Colonic mucosa (tissue), 4 donors: Measurements from ENCODE around the gene TNS4. TPM values are rescaled to one million over a fixed set of nuclear protein-coding genes. Genes with fewer than 3 reads are reported as not detected.

Experiments used
- DNase-seq: peaks from one replicate; pipeline ENCODE4 v3.0.0-alpha.2; 2020
- H3K27ac ChIP-seq: fragments of 200-600 bp; one replicate; pipeline ENCODE4 v1.8.0; 2021
- H3K27me3 ChIP-seq: fragments of 200-600 bp; one replicate; pipeline ENCODE4 v1.8.0; 2021
- H3K36me3 ChIP-seq: fragments of 200-600 bp; one replicate; pipeline ENCODE4 v1.8.0; 2021
- H3K4me1 ChIP-seq: fragments of 200-600 bp; one replicate; pipeline ENCODE4 v1.8.0; 2021; ENCODE audit warnings: mild to moderate bottlenecking
- H3K4me3 ChIP-seq: fragments of 200-600 bp; one replicate; pipeline ENCODE4 v1.8.0; 2021
- H3K9ac ChIP-seq, 2 donors: one replicate each; pipeline ENCODE4 v1.7.0; 2013; ENCODE audit warnings: control low read depth in 2 of 2, low read depth in 2 of 2, low read length in 2 of 2
- H3K9me3 ChIP-seq: fragments of 200-600 bp; one replicate; pipeline ENCODE4 v1.8.0; 2021
- intact Hi-C: fragments of 100-400 bp; cut with DNase I; formaldehyde crosslinking; loops from one replicate; pipeline ENCODE4 v1.14.1; 2022
- total RNA-seq, 2 donors: library from RNA; stranded (reverse); fragmentation: NEBNext Ultra II Directional in 1 of 2; extraction: Animal tissue kit (Norgen Biotek cat#: 25700) in 1 of 2; gene quantifications; one replicate each; pipeline ENCODE4 v1.2.1, GENCODE V29; 2021
- TF ChIP-seq, protein P1 (sequence below): fragments of 200-600 bp; IDR thresholded peaks from one replicate; pipeline ENCODE4 v1.8.0; 2022; ENCODE audit warnings: antibody characterized with exemption, mild to moderate bottlenecking
- donor health status: healthy.
- donor health status: DM: no; HTN: no; CAD: no.
- donor health status: DM: no; HTN: no; CAD: no.

The TNS4 gene
- total RNA-seq, 2 donors from 2014 or later = 8.8 to 20.4 TPM

DNA sequence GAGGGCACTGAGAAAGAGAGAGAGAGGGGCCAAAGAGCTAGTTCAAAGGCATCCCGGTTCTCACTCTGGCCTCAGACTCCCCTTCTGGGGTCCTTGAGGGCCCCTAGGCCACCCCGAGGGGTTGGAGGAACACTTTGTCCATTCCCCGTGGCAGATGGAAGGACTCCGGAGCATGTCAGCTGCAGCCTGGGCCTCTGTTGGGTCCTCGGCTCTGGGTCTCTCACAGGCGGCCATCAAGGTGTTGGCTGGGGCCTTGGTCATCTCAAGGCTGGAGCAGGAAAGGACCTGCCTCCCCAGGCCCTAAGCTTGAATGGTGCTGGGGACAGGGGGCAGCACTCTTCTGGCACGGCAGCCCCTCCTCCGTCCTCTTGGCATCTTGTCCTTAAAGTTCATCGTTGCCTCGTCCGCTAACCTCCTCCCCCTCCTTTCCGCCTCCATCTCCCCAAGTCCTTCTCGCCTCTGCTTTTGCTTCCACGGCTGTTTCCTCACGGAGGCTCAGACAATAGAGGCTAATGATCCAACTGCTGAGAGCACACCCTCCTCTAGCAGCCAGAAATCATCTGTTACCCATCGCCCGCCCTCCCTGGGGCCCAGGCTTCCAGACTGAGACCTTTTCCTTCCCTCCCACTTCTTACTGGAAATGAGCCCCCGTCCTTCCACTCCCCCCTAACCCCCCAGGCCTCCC is 40.6 kb upstream of the TNS4 start:
- H3K4me1 ChIP-seq = no peaks in the 10 kb centered on the region
- DNase-seq = no peak
- H3K36me3 ChIP-seq = no peaks in the 10 kb centered on the region
- TF ChIP-seq, protein P1, sequence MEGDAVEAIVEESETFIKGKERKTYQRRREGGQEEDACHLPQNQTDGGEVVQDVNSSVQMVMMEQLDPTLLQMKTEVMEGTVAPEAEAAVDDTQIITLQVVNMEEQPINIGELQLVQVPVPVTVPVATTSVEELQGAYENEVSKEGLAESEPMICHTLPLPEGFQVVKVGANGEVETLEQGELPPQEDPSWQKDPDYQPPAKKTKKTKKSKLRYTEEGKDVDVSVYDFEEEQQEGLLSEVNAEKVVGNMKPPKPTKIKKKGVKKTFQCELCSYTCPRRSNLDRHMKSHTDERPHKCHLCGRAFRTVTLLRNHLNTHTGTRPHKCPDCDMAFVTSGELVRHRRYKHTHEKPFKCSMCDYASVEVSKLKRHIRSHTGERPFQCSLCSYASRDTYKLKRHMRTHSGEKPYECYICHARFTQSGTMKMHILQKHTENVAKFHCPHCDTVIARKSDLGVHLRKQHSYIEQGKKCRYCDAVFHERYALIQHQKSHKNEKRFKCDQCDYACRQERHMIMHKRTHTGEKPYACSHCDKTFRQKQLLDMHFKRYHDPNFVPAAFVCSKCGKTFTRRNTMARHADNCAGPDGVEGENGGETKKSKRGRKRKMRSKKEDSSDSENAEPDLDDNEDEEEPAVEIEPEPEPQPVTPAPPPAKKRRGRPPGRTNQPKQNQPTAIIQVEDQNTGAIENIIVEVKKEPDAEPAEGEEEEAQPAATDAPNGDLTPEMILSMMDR = no peak
- H3K27ac ChIP-seq = peak overlapping the region; percentile 75
- intact Hi-C loops = no loop called here
- no peaks in the 10 kb centered on the region for H3K27me3 ChIP-seq
- no peaks in the 10 kb centered on the region for H3K9me3 ChIP-seq
- no peak overlapping the region for H3K4me3 ChIP-seq
- H3K9ac ChIP-seq = peak overlapping the region; percentile 47 to 60

DNA sequence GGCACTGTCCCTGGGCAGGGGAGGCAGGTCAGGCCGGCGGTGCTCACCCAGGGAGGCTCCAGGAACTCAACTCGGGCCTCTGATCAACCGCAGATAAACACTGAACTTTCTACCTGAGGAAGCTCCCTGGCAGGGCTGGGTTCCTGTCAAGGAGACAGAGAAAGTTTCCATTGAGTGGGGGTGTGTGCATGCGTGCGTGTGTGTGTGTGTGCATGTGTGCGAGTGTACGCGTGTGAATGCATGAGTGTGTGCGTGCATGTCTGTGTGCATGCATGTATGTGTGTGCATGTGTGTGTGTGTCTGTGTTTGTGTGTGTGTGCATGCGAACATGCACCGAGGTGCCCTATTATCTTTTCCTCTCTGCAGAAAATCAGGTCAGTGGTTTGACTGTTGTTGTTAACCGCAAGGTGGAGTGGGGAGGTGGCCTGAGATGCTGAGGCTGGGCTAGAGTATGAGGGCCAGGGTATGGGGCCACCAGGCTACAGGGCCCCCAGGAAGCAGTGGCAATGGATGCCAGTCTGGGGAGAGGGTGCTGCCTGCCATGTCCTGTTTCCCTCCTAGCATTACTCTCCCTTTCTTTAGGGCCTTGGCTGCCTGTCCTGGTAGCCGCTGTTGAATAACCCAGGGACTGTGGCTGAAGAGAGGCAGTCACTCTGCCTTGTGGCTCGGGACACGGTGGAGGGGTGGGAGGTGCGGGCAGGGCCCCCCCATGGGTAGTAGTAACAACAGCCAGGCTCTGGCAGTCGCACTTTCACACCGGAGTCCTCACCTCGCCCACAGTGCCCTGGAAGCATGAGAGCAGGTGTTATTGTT is 39.8 kb upstream of the TNS4 start:
- H3K27ac ChIP-seq = peak overlapping the region; percentile 75
- intact Hi-C loops = no loop called here
- H3K4me3 ChIP-seq = no peak overlapping the region
- DNase-seq = no peak
- H3K27me3 ChIP-seq = no peaks in the 10 kb centered on the region
- TF ChIP-seq, protein P1 = no peak
- peak overlapping the region; percentile 47 to 60 for H3K9ac ChIP-seq
- H3K9me3 ChIP-seq = no peaks in the 10 kb centered on the region
- H3K36me3 ChIP-seq = no peaks in the 10 kb centered on the region
- H3K4me1 ChIP-seq = no peaks in the 10 kb centered on the region

DNA sequence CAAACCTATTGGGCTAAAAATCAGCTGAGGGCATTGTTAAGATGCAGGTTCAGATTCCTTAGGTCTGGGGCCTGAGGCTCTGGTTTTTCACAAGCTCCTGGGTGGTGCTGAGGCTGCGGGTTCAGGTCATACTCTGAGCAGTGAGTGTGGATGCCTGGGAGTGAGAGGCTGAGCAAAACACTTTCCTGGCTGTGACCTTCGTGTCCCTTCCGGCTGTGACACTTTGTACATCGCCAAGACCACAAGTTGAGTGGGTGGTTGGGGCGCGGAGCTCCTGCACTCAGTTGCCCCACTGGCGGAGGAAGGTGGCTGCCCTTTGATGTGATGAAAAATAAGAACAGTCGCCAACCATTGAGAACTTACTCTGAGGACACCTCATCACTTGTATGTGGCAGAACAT is 39.0 kb upstream of the TNS4 start:
- no peak overlapping the region for H3K27ac ChIP-seq
- TF ChIP-seq, protein P1 = no peak
- H3K36me3 ChIP-seq = no peaks in the 10 kb centered on the region
- no peak overlapping the region for H3K9ac ChIP-seq
- H3K4me3 ChIP-seq = no peak overlapping the region
- H3K27me3 ChIP-seq = no peaks in the 10 kb centered on the region
- H3K9me3 ChIP-seq = no peaks in the 10 kb centered on the region
- intact Hi-C loops = no loop called here
- DNase-seq = no peak
- no peaks in the 10 kb centered on the region for H3K4me1 ChIP-seq

DNA sequence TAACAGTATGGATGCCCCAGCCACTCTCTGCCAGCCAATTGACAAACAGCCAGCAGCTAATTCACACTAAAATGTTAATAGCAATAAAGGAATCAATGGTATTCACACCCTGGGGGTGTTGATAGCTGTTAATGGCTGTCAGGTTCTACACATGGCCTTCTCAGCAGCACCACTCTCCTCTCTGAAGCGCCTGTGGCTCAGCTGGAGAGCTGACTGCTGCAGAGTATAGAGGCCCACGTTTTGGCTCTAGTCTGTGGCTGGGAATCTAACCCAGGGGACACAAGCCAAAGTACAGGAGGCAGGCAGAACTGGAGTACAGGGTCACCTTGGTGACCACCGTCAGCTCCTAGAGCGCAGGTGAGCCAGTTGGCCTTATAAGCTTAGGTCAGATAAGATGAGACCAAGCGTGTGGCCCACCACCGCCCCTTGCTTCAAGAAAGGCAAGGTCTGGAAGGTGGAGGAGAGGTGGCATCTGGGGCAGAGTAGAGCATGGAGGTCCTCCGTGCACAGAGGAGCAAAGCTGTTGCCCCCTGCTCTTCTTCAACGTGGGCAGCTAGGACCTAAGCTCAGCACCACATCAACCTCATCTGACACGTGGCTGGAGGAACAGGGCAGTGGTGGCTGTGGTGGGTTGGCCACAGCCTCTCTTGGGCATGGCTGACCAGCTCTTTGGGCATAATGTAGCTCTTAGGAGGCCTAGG is 38.4 kb upstream of the TNS4 start:
- H3K9me3 ChIP-seq = no peaks in the 10 kb centered on the region
- no peak overlapping the region for H3K4me3 ChIP-seq
- no peak overlapping the region for H3K27ac ChIP-seq
- no peaks in the 10 kb centered on the region for H3K4me1 ChIP-seq
- TF ChIP-seq, protein P1 = no peak
- intact Hi-C loops = no loop called here
- DNase-seq = no peak
- no peak overlapping the region for H3K9ac ChIP-seq
- no peaks in the 10 kb centered on the region for H3K36me3 ChIP-seq
- no peaks in the 10 kb centered on the region for H3K27me3 ChIP-seq

DNA sequence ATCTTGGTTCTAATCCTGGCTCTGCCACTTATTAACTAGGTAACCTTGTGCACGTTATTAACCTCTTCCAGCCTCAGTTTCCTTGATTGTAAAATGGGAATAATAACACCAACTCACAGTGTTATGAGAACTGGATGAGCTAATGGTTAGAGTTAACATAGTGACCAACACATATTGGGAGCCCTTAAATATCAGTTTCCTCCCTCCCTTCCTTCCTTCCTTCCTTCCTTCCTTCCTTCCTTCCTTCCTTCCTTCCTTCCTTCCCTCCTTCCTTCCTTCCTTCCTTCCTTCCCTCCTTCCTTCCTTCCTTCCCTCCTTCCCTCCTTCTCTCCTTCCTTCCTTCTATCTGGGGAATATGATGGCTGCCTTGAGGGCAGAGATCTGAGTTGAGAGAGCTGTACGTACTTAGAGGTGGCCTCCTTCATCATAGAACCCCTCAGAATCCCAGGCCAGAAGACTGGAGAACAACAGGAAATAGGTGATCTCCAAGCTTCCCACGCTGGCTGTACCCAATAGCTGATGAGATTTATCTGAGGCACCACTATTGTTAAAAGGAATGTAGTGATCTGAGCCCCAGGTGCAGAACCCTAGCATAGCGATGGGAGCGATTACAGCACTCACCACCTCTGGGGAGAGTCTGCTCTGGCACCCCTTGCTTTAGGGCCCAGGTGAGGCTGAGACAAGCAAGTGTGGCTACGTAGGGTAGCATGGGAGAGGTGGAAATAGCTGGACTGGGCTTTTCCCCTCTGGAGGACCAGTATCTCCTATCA is 37.7 kb upstream of the TNS4 start:
- Histone ChIP-seq H3K4me1 (no peaks in the 10 kb centered on the region), H3K27ac (no peak overlapping the region), H3K36me3 (no peaks in the 10 kb centered on the region), H3K27me3 (no peaks in the 10 kb centered on the region), H3K4me3 (no peak overlapping the region), H3K9me3 (no peaks in the 10 kb centered on the region), H3K9ac (no peak overlapping the region)
- no peak for DNase-seq
- intact Hi-C loops = no loop called here
- TF ChIP-seq, protein P1 = no peak
